Activated naive CD4-positive, alpha-beta T cell treated with anti-CD3 and anti-CD28 coated beads, Interleukin-2, amount 50 U/mL, for 24 hours (primary cell): ENCODE data around the gene AMH.
"Not testable (repeated sequence)": the region's sequence is repeated elsewhere in the genome, so short reads cannot be mapped to it uniquely, and the experiment has no call there.

ENCODE experiments used
- H3K27ac Mint-ChIP-seq: one replicate; pipeline ENCODE4 v1.8.0; 2021; ENCODE audit warnings: mild to moderate bottlenecking, mixed read lengths
- H3K27me3 Mint-ChIP-seq: one replicate; pipeline ENCODE4 v1.8.0; 2021; ENCODE audit warnings: mixed read lengths
- H3K36me3 Mint-ChIP-seq: one replicate; pipeline ENCODE4 v1.8.0; 2021; ENCODE audit warnings: mixed read lengths
- H3K4me1 Mint-ChIP-seq: one replicate; pipeline ENCODE4 v1.8.0; 2021; ENCODE audit warnings: mixed read lengths
- H3K4me3 Mint-ChIP-seq: one replicate; pipeline ENCODE4 v1.8.0; 2021; ENCODE audit warnings: mild to moderate bottlenecking, mixed read lengths
- H3K9me3 Mint-ChIP-seq: one replicate; pipeline ENCODE4 v1.8.0; 2021; ENCODE audit warnings: mixed read lengths

The AMH gene

DNA sequence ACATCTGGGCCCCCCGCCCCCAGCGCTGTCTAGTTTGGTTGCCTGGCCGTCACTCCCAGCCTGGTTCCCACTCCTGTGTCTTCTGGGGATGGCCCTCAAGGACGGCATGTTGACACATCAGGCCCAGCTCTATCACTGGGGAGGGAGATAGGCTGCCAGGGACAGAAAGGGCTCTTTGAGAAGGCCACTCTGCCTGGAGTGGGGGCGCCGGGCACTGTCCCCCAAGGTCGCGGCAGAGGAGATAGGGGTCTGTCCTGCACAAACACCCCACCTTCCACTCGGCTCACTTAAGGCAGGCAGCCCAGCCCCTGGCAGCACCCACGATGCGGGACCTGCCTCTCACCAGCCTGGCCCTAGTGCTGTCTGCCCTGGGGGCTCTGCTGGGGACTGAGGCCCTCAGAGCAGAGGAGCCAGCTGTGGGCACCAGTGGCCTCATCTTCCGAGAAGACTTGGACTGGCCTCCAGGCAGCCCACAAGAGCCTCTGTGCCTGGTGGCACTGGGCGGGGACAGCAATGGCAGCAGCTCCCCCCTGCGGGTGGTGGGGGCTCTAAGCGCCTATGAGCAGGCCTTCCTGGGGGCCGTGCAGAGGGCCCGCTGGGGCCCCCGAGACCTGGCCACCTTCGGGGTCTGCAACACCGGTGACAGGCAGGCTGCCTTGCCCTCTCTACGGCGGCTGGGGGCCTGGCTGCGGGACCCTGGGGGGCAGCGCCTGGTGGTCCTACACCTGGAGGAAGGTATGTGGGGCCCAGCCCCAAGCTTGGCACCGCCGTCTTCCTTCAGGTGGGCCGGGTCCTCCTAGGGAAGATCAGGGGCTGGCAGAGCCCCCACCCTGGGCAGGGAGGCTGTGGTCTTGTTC lies at the start of gene AMH:
Gene AMH (plus strand): TSS at position 314 of the 857 bp plus-strand sequence. CDS start 10 bp downstream, at position 324.
- peaks cover 4% of the 10 kb centered on the region for H3K4me1 Mint-ChIP-seq
- H3K4me3 Mint-ChIP-seq, result no peak within 1 kb of the TSS
- no peak within 1 kb of the TSS for H3K27ac Mint-ChIP-seq

DNA sequence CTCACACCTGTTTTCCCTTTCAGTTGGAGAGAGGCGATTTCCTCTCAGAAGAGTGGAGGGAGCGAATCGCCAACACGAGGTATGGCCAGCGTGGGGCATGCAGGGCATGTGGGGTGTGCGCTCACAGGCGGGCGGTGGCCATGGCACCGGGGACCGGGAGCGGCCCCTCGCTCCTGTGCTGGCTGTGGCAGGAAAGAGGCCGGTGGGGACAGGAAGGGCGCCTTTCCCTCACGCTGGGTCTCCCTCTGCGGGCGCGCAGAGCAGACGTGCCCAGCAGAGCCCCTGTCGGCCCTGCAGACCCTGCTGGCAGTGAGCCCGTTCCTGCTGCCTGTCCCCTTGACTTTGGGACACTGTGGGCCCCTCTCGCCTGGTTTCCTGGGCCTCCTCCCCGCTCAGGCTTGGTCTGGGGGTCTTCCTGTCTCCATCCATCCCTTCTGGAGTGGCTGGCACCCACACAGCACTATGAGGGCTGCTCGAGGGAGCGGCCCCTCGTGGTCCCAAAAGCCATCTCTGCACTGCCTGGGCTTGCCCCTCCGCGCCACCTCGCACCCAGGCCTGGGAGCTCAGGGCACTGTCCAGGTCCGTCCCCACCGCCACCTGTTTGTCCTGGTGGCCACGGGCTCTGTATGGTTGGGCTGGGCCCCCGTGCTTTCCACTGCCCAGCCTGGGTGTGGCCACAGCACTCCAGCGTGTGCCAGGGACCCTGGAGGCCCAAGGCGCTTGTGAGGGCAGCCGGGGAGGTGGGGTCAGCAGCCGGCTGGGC lies 49.1 kb upstream of the AMH start:
- Mint-ChIP-seq H3K27ac (no peak overlapping the region), H3K4me3 (no peak overlapping the region), H3K36me3 (no peaks in the 10 kb centered on the region), H3K27me3 (no peaks in the 10 kb centered on the region), H3K4me1 (peaks cover 4% of the 10 kb centered on the region), H3K9me3 (no peaks in the 10 kb centered on the region)

More for the DNA sequence above, at the start of gene AMH:
- H3K9me3 Mint-ChIP-seq, result no peaks in the 10 kb centered on the region
- H3K27me3 Mint-ChIP-seq, result no peaks in the 10 kb centered on the region
- peaks cover 1% of the 10 kb centered on the region for H3K36me3 Mint-ChIP-seq

DNA sequence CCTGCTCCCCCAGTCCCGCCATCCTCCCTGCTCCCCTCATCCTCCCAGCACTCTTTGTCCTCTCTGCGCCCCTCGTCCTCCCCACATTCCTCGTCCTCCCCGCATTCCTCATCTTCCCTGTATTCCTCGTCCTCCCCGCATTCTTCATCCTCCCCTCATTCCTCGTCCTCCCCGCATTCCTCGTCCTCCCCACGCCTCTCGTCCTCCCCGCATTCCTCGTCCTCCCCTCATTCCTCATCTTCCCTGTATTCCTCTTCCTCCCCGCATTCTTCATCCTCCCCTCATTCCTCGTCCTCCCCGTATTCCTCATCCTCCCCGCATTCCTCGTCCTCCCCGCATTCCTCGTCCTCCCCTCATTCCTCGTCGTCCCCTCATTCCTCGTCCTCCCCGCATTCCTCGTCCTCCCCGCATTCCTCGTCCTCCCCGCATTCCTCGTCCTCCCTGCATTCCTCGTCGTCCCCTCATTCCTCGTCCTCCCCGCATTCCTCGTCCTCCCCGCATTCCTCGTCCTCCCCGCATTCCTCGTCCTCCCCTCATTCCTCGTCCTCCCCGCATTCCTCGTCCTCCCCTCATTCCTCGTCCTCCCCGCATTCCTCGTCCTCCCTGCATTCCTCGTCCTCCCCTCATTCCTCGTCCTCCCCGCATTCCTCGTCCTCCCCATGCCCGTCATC lies 48.4 kb upstream of the AMH start:
- H3K36me3 Mint-ChIP-seq, H3K9me3 Mint-ChIP-seq, H3K27ac Mint-ChIP-seq, H3K27me3 Mint-ChIP-seq, H3K4me1 Mint-ChIP-seq, H3K4me3 Mint-ChIP-seq: not testable (repeated sequence)

DNA sequence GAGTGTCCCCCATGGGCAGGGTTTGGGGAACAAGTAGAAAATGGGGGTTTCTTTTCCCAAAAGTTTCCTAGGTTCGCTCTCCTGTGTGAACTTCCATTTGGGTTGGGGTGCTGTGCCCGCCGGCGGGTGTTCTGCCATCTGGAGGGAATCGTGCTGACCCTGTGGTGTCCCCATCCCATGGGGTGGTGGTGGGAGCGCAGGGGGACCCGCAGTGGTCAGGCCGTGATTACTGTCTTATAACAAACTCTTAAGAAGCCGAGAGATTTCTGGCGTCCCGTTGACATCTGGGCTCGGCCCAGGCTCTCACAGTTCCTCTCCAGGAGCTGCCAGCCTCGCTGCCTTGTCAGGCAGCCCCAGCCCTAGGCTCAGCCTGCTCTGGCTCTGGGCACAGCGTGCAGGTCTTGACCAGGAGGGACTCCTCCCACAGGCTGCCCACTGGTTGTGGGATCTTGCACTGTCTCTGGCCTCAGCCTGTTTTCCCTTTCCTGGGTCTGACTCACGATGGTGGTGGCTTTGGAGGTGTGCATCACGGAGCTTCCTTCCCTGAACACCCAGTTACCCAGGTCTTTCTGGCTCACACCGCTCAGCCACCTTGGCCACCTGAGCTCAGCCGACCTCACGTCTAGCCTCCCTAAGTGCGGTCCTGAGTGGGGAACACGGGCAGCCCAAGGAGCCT lies 47.5 kb upstream of the AMH start:
- Mint-ChIP-seq H3K36me3 (peaks cover 1% of the 10 kb centered on the region), H3K4me3 (no peak overlapping the region), H3K4me1 (peaks cover 4% of the 10 kb centered on the region), H3K9me3 (no peaks in the 10 kb centered on the region), H3K27ac (no peak overlapping the region), H3K27me3 (no peaks in the 10 kb centered on the region)

DNA sequence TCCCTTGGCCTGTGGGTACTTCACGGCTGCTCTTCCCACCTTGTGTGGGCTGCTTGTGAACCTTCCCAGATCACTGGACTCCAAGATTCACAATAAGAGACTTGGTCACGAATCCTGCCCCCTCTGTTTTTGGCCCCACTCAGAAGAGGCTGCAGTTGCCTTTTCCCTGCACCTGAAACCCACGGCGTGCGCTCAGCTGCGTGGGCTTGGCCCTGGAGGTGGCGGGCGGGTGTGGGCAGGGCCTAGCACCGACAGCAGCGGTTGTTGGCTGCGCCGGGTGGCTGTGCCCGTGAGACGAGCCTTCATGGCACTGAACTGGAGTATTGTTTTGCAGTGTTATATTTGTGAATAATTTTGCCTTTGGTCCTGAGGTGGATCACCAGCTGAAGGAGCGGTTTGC lies 46.8 kb upstream of the AMH start:
- no peak overlapping the region for H3K27ac Mint-ChIP-seq
- H3K4me1 Mint-ChIP-seq, result peaks cover 4% of the 10 kb centered on the region
- H3K9me3 Mint-ChIP-seq, result no peaks in the 10 kb centered on the region
- peaks cover 1% of the 10 kb centered on the region for H3K36me3 Mint-ChIP-seq
- no peak overlapping the region for H3K4me3 Mint-ChIP-seq
- H3K27me3 Mint-ChIP-seq, result no peaks in the 10 kb centered on the region

DNA sequence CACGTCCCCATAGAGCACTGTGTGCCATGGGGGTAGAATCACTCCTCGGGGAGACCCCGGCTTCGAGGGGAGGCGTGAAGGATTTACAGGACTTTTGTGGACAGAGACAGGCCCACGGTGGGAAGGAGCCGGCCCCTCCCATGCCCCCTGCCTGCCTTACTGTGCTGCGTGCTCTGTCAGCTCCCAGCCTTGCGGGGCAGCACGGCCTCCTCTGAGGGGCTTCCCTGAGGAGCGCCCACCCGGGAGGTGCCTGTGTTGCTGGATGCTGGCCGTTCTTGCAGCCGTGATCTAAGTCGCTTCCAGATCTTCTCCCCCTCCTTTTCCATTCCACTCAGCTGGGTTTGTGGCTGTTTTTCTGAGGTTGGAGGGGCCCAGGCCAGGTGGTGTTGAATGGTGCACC lies 42.1 kb upstream of the AMH start:
- H3K4me1 Mint-ChIP-seq, result no peaks in the 10 kb centered on the region
- no peak overlapping the region for H3K4me3 Mint-ChIP-seq
- H3K36me3 Mint-ChIP-seq, result peaks cover 6% of the 10 kb centered on the region
- H3K9me3 Mint-ChIP-seq, result no peaks in the 10 kb centered on the region
- H3K27me3 Mint-ChIP-seq, result no peaks in the 10 kb centered on the region
- no peak overlapping the region for H3K27ac Mint-ChIP-seq

DNA sequence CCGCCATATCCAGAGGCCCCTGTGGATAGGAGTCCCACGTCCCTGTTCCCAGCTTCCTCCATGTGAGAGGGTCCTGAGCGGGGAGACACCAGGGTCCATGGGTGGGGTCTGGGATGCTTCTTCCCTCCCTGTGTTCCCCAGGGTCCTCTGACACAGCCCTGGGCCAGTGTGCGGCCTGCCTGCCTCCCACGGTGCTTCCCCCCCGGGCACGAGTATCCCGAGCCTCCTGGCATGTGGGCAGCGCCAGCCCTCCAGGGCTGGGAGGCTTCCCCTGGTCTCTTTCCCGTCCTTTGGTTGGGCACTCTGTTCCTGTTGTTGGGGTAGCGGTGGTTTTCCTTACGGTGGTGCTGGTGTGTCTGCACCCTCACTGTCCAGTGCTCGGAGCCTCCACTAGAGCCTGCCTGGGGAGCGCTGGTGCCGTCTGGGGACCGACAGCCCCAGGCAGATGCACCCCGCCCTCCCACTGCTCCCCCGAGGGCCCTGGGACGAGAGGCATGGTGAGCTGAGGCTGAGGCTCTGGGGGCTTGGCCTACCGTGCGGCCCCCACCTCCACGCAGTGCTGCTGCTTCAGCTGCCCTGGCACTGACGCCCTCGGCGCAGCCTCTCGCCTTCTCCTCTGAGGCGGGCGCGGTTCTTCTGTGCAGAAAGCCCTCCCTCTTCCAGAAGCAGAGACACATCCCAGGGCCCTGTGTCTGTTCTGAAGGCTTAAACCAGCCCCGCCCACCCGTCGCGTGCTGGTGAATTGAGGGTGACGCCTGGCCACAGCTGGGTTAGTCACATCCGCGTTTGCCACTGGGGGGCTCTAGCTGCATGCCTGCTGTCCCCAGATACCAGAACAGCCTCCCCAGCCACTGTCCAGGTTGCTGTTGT lies 40.9 kb upstream of the AMH start:
- Mint-ChIP-seq H3K9me3 (no peaks in the 10 kb centered on the region), H3K27ac (peak overlapping the region; percentile 70), H3K4me1 (no peaks in the 10 kb centered on the region), H3K27me3 (no peaks in the 10 kb centered on the region), H3K4me3 (no peak overlapping the region), H3K36me3 (peaks cover 6% of the 10 kb centered on the region)

DNA sequence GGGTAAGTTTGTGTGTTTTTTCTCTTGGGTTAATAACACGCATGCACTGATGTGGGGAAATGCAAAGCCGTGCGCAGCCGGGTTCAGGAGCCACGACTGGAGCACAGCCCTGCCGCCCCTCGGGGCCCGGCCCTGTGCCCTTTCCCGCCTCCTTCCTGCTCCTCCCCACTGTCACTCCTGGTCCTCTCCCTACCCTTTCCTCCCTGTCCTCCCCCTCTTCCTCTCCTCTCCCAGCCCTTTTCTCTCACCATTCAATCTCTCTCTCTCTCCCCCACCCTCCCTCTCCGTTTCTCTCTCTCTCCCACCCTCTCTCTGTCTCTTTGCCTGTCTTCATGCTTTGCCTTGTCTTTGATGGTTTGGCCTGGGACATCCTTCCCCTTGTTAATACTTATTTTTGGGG lies 40.1 kb upstream of the AMH start:
- no peak overlapping the region for H3K4me3 Mint-ChIP-seq
- no peaks in the 10 kb centered on the region for H3K9me3 Mint-ChIP-seq
- H3K27me3 Mint-ChIP-seq, result no peaks in the 10 kb centered on the region
- H3K27ac Mint-ChIP-seq, result no peak overlapping the region
- no peaks in the 10 kb centered on the region for H3K4me1 Mint-ChIP-seq
- peaks cover 6% of the 10 kb centered on the region for H3K36me3 Mint-ChIP-seq

DNA sequence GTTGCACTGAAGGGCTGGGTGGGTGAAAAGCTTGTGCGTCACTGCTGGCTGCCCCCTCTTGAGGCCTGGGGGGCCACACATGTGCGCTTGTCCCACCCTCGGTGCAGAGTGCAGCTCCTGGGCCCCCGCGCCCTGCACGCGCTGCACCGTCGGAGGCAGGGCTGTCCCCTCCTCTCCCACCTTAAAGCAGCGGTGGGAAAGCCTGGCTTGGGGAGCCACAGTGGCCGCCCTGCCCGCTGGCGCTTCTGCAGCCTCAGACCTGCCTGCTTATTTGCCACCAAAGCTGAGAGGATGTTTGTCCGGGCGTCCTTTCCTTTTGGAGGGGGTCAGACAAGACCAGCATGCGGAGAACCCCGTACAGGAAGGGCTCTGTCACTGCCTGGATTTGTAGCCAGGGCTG lies 39.7 kb upstream of the AMH start:
- Mint-ChIP-seq H3K27ac (no peak overlapping the region), H3K27me3 (no peaks in the 10 kb centered on the region), H3K9me3 (no peaks in the 10 kb centered on the region), H3K4me3 (no peak overlapping the region), H3K36me3 (peaks cover 6% of the 10 kb centered on the region), H3K4me1 (no peaks in the 10 kb centered on the region)

DNA sequence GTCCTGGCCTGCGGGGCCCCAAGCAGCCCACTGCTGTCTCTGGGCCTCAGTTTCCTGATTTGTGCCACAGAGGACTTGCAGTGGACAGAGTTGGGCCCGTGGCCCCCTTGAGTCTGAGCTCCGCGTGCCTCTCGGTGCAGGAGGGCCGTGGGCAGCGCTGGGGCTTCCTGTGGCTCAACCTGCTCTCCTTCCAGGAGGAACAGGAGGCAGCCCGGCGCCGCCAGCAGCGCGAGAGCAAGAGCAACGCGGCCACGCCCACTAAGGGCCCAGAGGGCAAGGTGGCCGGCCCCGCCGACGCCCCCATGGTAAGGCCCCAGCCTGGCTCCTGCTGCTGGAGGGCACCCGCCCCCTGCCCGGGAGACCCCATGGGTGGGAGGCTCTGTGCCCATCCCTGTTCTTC lies 38.9 kb upstream of the AMH start:
- no peaks in the 10 kb centered on the region for H3K9me3 Mint-ChIP-seq
- H3K4me3 Mint-ChIP-seq, result no peak overlapping the region
- no peak overlapping the region for H3K27ac Mint-ChIP-seq
- peaks cover 8% of the 10 kb centered on the region for H3K4me1 Mint-ChIP-seq
- H3K36me3 Mint-ChIP-seq, result peaks cover 6% of the 10 kb centered on the region
- H3K27me3 Mint-ChIP-seq, result no peaks in the 10 kb centered on the region

DNA sequence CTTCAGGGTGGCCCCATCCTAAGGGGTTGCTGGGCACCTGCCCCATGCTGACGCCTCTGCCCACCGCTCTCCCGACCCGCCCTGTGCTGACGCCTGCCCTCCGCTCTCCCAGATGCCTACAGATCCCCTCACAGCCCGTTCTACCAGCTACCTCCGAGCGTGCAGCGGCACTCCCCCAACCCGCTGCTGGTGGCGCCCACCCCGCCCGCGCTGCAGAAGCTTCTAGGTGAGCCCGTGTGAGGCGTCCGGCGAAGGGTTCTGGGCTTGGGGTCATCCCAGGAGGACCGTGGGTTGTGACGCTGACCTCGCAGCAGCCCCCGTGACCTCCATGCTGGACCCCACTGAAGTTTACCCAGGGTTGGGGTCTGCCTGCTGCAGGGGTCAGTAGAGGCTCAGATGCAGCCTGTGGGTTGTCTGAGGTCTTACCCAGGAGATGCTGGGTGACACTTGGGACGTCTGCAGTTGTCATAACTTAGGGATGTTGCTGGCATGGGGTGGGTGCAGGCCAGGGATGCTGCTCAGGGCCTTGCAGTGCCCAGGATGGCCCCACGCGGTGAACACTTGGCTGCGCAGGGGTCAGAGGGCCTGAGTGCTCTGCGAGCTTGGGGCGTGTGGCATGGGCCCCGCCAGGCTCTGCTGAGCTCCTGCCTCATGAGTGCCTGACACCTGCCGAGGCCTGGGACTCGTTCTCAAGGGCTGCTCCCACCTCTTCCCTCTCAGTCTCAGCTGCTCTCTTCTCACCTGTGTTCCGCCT lies 38.0 kb upstream of the AMH start:
- no peak overlapping the region for H3K4me3 Mint-ChIP-seq
- H3K36me3 Mint-ChIP-seq, result peaks cover 8% of the 10 kb centered on the region
- H3K27me3 Mint-ChIP-seq, result no peaks in the 10 kb centered on the region
- H3K9me3 Mint-ChIP-seq, result no peaks in the 10 kb centered on the region
- no peak overlapping the region for H3K27ac Mint-ChIP-seq
- H3K4me1 Mint-ChIP-seq, result peaks cover 15% of the 10 kb centered on the region

DNA sequence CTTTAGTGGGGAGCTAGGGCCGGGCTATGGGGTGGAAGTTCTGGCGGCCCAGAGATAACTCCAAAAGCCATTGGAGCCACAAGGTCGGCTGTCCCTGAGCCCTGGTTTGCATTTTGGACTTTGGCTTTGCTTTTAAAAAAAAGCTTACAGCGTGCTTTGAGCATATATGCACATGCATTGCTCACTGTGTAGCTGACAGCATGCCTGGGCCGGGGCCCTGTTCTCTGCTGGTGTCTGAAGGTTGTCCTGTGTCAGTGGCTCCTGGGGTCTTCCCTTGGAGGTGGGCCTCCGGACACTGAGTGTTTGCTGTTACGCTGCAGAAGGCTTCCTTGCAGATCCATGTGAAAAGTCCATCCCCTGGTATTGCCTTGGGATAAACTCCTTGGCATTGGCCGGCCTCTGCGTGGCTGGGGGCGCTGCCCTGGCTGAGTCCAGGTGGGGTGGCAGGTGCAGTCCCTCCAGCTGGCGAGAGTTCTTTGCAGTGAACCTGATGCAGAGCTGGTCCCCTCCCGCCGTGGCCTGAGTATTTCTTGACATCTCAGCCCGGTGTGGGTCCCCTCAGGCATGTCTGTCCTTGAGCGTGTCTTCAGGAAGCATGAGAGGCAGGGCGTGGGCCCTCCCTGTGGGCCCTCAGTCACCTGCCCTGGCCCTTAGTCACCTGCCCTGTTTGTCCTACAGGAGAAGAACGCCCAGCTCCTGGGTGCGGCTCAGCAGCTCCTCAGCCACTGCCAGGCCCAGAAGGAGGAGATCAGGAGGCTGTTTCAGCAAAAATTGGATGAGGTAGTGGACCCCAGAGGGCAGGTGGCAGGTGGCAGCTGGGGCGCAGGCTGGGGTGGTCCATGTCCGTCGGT lies 36.0 kb upstream of the AMH start:
- Mint-ChIP-seq H3K36me3 (peaks cover 9% of the 10 kb centered on the region), H3K4me3 (no peak overlapping the region), H3K27ac (peak overlapping the region; percentile 59), H3K4me1 (peaks cover 15% of the 10 kb centered on the region), H3K9me3 (no peaks in the 10 kb centered on the region), H3K27me3 (no peaks in the 10 kb centered on the region)

DNA sequence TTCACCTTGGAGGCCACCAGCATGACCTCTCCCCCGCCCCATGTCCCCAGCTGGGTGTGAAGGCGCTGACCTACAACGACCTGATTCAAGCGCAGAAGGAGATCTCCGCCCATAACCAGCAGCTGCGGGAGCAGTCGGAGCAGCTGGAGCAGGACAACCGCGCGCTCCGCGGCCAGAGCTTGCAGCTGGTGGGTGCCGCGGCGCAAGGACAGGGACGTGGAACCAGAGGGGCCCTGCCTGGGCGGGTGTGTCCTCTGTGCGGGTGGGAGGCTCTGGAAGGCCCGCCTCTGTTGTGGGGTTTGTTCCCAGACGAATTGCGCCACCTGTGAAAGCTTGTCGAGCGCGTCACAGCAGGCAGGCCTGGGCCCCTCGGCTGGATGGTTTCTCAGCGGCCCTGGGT lies 35.3 kb upstream of the AMH start:
- no peaks in the 10 kb centered on the region for H3K27me3 Mint-ChIP-seq
- no peak overlapping the region for H3K4me3 Mint-ChIP-seq
- peaks cover 9% of the 10 kb centered on the region for H3K36me3 Mint-ChIP-seq
- no peak overlapping the region for H3K27ac Mint-ChIP-seq
- H3K4me1 Mint-ChIP-seq, result peaks cover 15% of the 10 kb centered on the region
- H3K9me3 Mint-ChIP-seq, result no peaks in the 10 kb centered on the region
